Measurements from ENCODE around the gene GDF2.

GDF2 gene

DNA sequence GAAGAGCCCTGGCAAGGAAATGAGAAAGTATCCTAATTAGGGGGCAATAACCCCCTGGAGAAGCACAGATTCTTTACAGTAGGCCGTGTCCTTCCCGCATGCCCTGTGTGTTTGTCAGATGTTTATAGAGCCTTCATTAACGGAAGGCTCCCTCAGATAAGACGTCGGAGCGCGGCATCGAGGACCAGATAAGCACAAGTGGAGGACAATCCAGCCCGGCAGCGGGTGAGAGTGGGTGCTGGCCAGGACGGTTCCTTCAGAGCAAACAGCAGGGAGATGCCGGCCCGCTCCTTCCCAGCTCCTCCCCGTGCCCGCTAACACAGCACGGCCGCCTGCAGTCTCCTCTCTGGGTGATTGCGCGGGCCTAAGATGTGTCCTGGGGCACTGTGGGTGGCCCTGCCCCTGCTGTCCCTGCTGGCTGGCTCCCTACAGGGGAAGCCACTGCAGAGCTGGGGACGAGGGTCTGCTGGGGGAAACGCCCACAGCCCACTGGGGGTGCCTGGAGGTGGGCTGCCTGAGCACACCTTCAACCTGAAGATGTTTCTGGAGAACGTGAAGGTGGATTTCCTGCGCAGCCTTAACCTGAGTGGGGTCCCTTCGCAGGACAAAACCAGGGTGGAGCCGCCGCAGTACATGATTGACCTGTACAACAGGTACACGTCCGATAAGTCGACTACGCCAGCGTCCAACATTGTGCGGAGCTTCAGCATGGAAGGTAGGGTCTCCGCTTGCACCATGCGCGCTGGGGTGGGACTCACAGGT is at the start of gene GDF2:
Gene GDF2 (plus strand): TSS at position 155 of the 762 bp plus-strand sequence. CDS start 215 bp downstream, at position 370.
- H3K27ac ChIP-seq: no peak within 1 kb of the TSS
- H3K4me3 ChIP-seq: no peak within 1 kb of the TSS

DNA sequence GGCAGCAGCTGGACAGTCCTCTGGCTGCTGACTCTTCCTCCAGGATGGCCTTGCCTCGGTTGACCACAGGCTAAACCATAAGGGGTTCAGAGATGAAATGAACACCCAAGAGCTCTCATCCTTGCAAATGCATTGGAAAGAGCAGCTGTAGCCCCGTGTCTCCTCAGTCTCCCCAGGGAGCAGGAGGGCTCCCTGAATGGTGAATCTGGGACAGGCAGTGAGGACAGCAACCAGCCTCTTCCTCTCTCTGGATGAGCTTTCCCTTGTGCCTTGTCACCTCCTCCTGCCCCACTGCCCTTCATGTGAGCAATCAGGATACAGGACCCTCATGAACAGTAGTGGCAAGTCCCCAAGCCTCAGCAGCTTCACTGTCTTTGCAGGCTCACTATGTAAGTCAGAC is 46.2 kb upstream of the GDF2 start:
- no peak overlapping the region for H3K27ac ChIP-seq
- H3K4me3 ChIP-seq: no peak overlapping the region

DNA sequence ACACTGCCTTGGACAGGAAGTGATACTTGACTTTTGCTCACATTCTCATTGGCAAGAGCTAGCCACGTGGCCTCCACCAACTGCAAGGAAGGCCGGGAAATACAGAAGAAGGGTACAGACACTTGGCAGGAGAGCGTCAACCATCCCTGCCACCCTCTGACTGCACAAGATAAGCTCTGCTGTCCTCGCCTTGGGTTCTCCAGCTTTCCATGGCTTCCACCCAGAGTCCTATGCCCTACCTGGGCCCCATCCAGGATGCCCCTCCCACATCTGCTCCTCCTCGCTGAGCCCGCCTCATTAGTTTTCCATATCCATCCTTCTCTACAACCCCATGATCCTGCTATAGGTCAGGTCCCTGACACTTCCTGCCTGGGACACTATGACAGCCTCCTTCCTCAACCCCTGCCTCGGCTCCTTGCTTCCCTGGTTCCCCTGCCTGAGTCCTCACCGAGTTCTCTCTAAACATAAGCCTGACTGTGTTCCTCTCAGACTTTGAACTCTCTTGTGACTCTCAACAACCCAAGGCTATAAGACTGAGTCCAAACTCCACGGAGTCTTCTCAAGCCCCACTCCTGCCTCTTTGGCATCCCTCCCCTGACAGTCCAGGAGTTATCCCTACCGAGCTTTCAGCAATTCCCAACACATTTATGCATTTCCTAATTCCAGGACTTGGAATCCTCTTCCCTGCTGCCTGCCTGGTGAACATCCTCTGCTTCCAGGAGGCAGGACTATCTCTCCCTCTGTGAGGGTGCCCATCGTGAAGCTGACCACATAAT is 45.5 kb upstream of the GDF2 start:
- H3K27ac ChIP-seq: no peak overlapping the region
- no peak overlapping the region for H3K4me3 ChIP-seq

DNA sequence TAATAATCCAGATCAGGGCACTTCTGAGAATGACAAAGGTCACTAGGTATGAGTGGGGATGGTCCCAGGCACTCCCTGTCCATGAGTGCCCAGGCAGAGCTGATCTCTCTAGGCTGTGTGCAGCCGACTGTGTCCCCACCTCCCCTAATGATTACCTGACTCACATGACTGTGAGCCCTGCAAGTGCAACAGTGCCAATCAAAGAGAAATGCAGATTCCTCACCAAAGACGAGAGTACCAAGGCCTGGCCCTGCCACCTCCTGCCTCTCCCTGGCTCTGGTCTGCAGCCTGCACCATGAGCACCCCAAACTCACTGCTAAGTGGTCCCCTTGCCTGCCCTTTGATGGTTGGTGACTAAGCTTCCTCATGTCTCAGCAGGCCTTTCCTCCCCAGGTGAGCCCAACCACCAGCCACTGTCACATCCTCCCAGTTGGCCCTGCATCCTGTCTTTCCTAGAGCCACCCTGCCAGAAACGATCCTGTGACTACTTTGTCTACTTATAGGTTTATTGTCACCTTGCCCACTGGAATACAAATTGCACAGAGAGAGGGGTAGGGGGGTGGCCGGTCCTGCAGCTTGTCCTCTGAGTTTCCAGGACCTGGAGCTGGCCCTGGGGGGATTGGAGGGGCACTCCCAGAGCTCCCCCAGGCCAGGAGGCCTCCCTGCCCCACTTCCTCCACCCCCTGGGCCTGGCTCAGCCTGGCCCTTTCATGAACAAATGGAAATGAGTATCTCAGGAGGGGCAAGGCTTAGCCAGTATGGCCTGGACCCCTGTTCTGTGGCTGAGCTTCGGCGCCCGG is 44.7 kb upstream of the GDF2 start:
- Histone ChIP-seq H3K4me3 (no peak overlapping the region), H3K27ac (no peak overlapping the region)

DNA sequence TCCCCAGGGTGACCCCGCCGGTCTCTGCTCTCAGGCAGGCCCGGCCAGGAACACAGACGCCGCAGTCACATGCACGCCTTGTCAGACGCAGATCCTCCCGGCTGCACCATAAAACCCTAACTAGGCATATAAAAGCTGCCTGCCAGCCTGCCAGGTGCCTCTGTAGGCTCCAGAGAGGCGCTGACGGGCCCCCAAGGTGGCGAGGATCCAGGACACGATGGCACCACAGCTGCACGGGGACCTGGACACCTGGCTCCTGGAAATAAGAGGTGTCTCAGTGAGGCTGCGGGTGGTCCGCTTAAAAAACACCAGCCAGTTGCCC is 44.1 kb upstream of the GDF2 start:
- no peak overlapping the region for H3K4me3 ChIP-seq

DNA sequence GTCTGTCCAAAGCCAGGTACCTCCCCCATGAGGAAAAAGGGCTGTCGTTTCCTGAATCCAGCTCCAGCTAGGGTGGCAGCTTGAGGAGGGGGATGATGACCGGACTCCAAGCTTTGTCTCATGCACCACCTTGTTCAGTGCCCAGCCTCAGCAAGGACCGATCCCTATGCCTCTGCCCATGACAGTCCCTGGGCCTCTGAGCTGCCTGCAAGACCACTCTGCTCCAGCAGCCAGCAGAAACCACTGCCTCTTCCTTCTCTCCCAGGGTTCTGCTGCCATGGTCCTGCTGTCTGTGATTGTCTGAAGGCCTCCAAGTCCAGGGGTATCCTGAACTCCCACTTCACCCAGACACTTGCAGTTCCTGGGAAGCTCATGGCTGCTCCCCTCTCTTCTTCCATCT is 43.5 kb upstream of the GDF2 start:
- Histone ChIP-seq H3K4me3 (no peak overlapping the region), H3K27ac (no peak overlapping the region)

More for the DNA sequence above, 44.1 kb upstream of the GDF2 start:
- H3K27ac ChIP-seq: no peak overlapping the region

DNA sequence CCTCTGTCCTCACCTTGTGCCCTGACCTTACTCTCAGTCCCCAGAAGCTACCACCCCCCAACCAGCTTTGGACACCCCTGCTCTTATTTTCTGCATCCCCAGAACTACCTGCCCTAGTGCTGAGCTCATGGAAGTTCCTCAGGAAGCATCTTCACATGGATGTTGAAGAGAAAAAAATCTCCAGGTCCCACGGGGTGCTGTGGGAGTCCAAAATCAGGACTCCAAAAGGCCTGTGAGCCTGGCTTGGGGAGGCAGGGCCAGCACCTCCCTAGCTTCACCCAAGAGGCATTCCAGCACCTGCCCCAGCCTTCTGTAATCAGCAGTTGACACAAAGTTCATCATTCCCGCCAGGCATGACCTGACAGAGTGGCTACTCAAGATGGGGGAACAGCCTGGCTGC is 43.0 kb upstream of the GDF2 start:
- Histone ChIP-seq H3K27ac (no peak overlapping the region), H3K4me3 (no peak overlapping the region)

DNA sequence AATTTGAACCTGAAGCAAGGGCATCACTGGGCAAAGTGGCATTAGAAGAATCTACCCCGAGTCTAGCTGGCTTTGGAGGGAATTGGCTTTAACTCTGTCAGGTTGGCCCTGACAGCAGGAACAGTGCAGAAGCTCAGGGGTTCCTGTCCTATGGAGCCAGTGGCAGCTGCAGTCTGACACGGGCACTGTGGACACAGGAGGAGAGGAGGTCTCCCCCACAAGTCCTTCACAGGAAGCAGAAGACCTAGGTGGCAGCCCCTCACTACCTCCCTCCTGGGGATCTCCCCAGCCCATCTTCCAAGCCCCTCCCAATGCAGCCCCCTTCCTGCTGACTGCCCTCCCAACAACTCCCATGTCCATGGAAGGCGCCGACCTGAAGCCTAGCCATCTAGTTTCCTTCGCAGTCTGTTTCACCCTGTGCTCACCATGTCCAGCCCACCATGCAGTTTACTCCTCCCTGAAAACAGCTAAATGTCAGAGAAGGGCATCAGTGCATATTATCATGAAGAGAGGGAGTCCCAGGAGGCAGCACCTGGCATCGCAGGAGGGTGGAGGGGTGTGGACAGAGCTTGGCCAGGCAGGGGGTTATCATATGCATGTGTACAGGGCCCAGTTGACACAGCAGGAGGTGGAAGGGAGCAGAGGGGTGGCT is 40.1 kb upstream of the GDF2 start:
- Histone ChIP-seq H3K4me3 (no peak overlapping the region), H3K27ac (no peak overlapping the region)

DNA sequence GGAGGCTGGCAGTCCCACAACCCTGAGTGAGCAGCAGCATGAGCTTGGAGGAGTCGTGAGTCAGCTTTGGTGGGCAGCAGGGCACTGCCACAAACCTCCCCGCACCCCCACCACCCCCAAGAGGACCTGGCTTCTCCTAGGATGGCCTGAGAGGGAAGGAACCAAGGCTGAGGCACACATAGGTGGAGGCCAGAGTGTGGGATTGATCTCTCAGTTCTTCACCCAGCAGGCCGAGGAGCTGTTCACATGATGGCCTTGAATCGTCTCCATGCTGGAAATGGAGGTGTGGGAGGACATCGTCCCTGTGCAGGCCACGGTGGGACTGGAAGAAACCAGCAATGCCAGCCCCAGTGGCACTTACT is 39.6 kb upstream of the GDF2 start:
- no peak overlapping the region for H3K4me3 ChIP-seq
- H3K27ac ChIP-seq: no peak overlapping the region

DNA sequence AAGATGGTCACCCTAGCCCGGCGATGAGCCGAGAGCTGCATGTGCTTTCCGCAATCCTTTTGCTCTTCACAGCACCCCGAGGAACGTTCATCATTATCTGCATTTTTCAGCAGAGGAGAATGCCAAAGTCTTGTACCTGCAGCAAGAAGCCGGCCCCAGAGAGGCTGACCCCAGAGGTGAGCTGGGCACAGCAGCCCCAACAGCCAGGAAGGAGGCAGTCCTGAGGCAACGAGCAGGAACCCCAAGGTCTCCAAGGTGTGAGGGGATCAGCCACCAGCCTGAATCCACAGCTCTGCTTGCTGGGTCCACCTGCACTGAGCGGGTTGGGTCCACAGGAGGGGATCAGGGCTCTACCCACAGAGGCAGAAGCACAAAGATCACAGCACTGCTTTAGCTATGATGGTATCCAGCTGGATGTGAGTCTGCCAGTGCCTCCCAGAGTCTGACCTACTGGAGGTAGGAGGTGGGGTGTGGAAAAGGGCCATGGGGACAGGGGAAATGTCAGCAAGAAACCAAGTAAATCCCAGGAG is 39.1 kb upstream of the GDF2 start:
- Histone ChIP-seq H3K27ac (no peak overlapping the region), H3K4me3 (no peak overlapping the region)

DNA sequence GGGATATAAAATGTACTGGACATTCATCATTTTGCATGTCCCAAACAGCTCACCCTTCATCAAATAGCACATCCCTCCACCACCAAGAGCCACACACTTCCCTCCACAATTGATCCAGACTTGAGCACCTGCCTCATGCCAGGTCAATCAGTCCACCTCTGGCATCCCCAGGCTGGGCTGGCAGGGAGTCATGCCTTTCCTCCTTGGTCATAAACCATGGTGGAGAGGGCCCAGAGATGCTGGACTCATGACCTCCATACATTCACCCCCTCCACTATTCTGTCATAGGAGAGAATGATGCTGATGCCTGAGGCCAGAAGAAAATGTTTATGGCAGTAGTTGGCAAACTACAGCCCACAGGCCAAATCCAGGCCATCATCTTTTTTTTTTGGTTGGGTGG is 38.4 kb upstream of the GDF2 start:
- Histone ChIP-seq H3K4me3 (no peak overlapping the region), H3K27ac (no peak overlapping the region)

DNA sequence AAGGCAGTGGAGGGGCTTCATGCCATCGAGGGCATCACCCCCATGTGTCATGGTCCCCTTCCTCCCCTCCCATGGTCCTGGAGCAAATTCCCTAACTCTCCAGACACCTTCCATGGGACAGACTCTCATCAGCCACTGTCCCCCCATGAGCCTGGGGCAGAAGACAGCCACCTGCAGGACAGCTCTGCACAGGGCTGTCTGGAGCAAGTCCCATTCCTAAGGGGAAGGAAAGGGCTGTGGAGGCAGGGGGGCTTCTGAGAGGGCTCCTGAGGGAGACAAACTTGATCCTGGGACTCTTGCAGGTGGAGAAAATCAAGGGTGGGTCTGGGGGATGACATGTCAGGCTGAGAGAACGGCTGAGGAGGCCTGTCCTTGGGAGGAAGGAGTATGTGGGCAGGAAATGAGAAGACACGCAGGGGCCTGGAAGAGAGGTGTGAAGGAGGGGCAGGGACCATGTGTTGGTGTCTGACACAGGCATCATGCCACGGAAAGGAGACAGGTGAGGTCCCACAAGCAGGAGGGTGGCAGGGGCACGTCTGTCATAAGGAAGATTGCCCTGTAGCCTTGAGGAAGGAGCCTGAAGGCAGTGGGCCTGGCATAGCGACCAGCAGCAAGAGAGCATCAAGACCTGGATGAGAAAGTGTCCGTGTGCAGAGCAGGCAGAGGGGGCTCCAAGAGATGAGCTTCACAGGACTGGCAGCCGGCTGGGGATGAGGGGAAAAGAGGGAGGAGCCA is 36.7 kb upstream of the GDF2 start:
- H3K4me3 ChIP-seq: no peak overlapping the region
- H3K27ac ChIP-seq: no peak overlapping the region

DNA sequence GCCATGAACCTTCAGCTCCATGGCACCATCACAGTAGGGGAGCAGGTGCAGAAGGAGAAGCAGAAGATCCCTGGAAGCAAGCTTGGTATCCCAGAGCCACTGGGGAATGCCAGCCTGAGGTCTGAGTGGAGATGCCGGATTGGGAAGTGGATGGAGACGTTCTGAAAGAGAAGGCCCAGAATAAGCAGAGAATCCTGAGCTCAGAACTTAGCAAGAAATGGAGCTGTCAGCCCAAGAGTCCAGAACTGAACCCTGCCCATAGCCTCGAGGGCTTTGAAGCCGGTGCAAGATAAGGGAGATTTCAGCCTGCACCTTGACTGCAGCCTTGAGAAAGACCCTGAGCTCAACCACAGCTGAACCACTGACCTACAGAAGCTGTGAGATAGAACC is 36.1 kb upstream of the GDF2 start:
- Histone ChIP-seq H3K27ac (no peak overlapping the region), H3K4me3 (no peak overlapping the region)

DNA sequence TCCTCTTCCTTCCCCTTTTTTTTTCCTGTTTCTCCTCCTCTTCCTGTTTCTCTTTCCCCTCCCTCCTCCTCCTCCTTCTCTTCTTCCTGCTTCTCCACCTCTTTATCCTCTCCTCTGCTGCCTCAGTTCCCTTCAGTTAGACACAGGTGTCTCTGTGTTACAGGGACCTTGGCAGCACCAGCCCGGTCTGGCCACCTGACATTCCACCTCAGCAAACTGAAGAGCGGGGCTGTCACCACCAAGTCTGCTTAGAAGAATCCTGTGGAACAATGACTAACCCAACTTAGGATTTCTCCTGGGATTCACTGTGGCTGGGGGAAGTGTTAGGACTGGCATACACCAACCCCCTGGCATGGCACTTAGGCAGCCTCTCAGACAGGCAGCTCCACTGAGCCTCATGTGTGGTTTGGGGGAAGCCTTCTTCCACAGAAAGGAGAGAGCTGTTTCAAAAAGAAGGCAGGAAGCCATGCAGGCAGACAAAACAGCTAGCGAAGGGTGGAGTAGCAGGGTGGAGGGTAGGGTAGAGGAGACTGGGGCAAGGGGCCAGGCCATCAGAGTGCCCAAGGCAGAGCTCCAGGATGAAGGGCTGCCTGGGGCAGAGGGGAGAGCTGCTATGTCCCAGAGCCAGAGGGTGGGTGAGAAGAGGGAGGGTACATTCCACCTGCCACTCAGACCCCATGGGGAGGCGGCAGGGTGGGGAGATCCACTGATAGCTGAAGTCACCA is 35.5 kb upstream of the GDF2 start:
- H3K4me3 ChIP-seq: no peak overlapping the region
- H3K27ac ChIP-seq: no peak overlapping the region

DNA sequence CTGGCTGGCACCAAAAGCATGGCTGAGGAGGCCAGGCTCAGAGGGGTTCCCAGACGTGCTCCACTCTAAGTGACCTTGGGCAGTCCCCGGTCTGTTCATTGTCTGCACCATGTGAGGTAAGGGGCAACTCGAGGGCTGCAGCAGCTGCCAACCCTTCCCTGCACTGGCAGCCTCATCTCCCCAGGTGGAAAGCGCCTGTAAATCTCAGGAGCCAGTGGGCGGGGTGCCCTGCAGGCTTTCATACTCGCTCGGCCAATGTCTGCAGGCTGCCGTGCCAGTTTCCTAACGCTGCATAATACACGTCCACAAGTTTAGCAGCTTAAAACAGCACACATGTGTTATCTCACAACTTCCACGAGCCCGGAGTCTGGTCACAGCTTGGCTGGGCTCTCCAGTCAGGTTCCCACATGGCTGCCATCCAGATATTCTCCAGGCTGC is 34.9 kb upstream of the GDF2 start:
- H3K27ac ChIP-seq: no peak overlapping the region
- H3K4me3 ChIP-seq: no peak overlapping the region

DNA sequence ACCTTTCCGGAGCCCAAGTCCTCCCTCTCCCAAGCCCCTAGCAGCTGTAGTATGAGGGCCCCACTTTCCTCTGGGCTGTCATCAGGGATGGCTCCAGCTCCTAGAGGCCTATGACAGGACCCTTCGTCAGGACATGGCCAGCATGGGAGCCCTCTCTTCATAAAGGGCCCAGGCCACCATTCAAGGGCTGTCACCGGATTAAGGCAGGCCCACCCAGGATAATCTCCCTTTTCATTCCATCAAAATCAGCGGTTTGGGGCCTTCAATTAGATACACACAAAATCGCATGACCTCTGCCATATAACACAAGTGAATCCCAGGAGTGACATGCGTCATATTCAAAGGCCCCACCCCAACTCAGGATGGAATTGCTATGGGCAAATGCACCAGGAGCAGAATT is 34.4 kb upstream of the GDF2 start:
- H3K27ac ChIP-seq: no peak overlapping the region
- H3K4me3 ChIP-seq: no peak overlapping the region

DNA sequence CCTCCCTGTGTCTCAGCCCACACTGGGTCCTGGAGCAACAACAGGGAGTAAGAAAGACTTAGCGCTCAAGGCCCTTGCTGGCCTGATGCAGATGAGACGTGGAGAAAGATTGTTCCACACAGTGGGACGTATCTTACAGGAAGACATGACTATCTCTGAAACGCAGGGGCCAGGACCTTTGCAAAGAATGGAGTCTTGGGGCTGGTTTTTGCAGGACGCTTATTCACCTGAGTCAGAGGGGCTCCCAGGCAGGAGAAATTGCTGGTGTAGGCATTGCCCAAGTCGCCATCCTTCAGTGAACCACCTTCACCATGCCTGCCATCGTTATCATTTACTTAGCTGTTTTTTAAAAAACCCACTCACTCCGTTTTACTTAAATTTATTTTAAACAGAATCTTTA is 34.0 kb upstream of the GDF2 start:
- Histone ChIP-seq H3K4me3 (no peak overlapping the region), H3K27ac (no peak overlapping the region)

DNA sequence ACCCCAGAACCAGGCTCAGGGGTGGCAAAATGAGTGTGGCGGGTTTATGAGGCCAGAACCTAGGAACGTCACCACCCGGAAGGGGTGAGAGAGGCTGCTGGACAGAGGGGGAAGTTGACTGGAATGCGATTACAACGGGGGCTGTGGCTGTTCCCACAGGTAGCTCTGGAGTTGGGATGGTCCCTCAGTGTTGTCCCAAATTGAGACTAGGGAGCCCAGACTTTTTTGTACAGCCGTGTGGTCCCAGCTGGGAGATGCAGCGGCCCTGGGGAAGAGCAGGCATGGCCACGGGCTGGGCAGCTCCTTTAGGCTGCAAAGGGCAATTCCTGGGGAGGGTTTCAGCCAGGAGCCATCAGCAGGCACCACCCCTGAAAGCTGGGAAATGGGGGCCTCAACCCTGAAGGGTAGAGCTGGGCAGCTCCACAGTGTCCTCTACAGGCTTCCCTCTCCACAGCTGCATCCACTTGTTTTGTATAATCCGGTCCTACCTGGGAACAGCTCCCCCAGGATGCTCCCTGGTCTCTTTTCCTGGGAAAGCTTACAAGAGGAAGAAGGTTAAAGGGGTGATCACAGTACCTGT is 33.2 kb upstream of the GDF2 start:
- Histone ChIP-seq H3K27ac (no peak overlapping the region), H3K4me3 (no peak overlapping the region)

Data from skin epidermis (tissue), 12 donors.